SK-N-MC (cell line): Measurements from ENCODE around the gene TRPV6.

ENCODE experiments used
- DNase-seq: peaks from one replicate; pipeline ENCODE4 v3.0.0-alpha.2; 2011; ENCODE audit warnings: low read depth, low spot score
- H3K27ac ChIP-seq: fragments of 200-600 bp; sonication (generic); 2 replicates; pipeline ENCODE4 v1.5.1; 2016; ENCODE audit warnings: mixed run types
- H3K36me3 ChIP-seq: fragments of 200-600 bp; sonication (generic); 2 replicates; pipeline ENCODE4 v1.6.1; 2017; ENCODE audit warnings: antibody characterized with exemption, low read length, mixed read lengths; ENCODE audit not compliant: insufficient read depth
- H3K4me3 ChIP-seq: fragments of 200-600 bp; sonication (generic); 2 replicates; pipeline ENCODE4 v1.5.1; 2016
- H3K9ac ChIP-seq: fragments of 200-600 bp; sonication (generic); 2 replicates; pipeline ENCODE4 v1.8.0; 2017; ENCODE audit warnings: mixed run types, mixed read lengths; ENCODE audit not compliant: insufficient read length
- H3K9me3 ChIP-seq: fragments of 200-600 bp; sonication (generic); 2 replicates; pipeline ENCODE4 v1.6.1; 2017; ENCODE audit warnings: low read depth, mild to moderate bottlenecking, antibody characterized with exemption, low read length, moderate library complexity, mixed read lengths
- EZH2 ChIP-seq: fragments of 200-600 bp; sonication (generic); IDR thresholded peaks from one replicate; pipeline ENCODE4 v1.6.1; 2017; ENCODE audit warnings: antibody characterized with exemption
- FOXP2 ChIP-seq: optimal IDR thresholded peaks from 2 replicates; pipeline ENCODE3; 2011; ENCODE audit warnings: mild to moderate bottlenecking, moderate library complexity; ENCODE audit not compliant: insufficient read depth; ENCODE audit errors: extremely low read length, control extremely low read depth
- POLR2AphosphoS5 ChIP-seq: IDR thresholded peaks from 2 replicates; pipeline ENCODE4 v1.6.1; 2012; ENCODE audit warnings: mild to moderate bottlenecking, low read depth, low read length, borderline replicate concordance

The TRPV6 gene

GRCh38 chr7:142859411-142859810, 26.1 kb downstream of the TRPV6 start:
- no peak overlapping the region for H3K4me3 ChIP-seq
- no peak overlapping the region for H3K9ac ChIP-seq
- no peak for TF ChIP-seq POLR2AphosphoS5
- TF ChIP-seq FOXP2 = no peak
- H3K27ac ChIP-seq = no peak overlapping the region
- no peaks in the 10 kb centered on the region for H3K9me3 ChIP-seq
- DNase-seq = no peak
- H3K36me3 ChIP-seq = no peaks in the 10 kb centered on the region

GRCh38 chr7:142857625-142858024, 27.9 kb downstream of the TRPV6 start:
- H3K27ac ChIP-seq = no peak overlapping the region
- H3K4me3 ChIP-seq = no peak overlapping the region
- no peaks in the 10 kb centered on the region for H3K9me3 ChIP-seq
- H3K36me3 ChIP-seq = no peaks in the 10 kb centered on the region
- no peak for TF ChIP-seq EZH2
- no peak for TF ChIP-seq FOXP2
- no peak for TF ChIP-seq POLR2AphosphoS5
- no peak for DNase-seq
- no peak overlapping the region for H3K9ac ChIP-seq

GRCh38 chr7:142856565-142857245, 28.8 kb downstream of the TRPV6 start:
- no peak overlapping the region for H3K27ac ChIP-seq
- H3K36me3 ChIP-seq = no peaks in the 10 kb centered on the region
- no peak overlapping the region for H3K9ac ChIP-seq
- no peak overlapping the region for H3K4me3 ChIP-seq
- no peaks in the 10 kb centered on the region for H3K9me3 ChIP-seq
- TF ChIP-seq POLR2AphosphoS5 = no peak
- no peak for TF ChIP-seq FOXP2
- DNase-seq = no peak

- TF ChIP-seq FOXP2 (no peak), EZH2 (no peak), POLR2AphosphoS5 (no peak)
- no peak overlapping the region for H3K4me3 ChIP-seq
Measured at GRCh38 chr7:142855756-142856564, 29.6 kb downstream of the TRPV6 start.

GRCh38 chr7:142855114-142855743, 30.3 kb downstream of the TRPV6 start:
- TF ChIP-seq EZH2 (no peak), POLR2AphosphoS5 (no peak), FOXP2 (no peak)
- peak overlapping the region; percentile 83 for H3K4me3 ChIP-seq
- no peaks in the 10 kb centered on the region for H3K36me3 ChIP-seq
- no peaks in the 10 kb centered on the region for H3K9me3 ChIP-seq
- no peak overlapping the region for H3K9ac ChIP-seq
- DNase-seq = no peak
- H3K27ac ChIP-seq = no peak overlapping the region

More at GRCh38 chr7:142855756-142856564, 29.6 kb downstream of the TRPV6 start:
- H3K9me3 ChIP-seq = no peaks in the 10 kb centered on the region
- no peak for DNase-seq
- no peak overlapping the region for H3K9ac ChIP-seq
- H3K36me3 ChIP-seq = no peaks in the 10 kb centered on the region
- H3K27ac ChIP-seq = no peak overlapping the region

GRCh38 chr7:142854372-142855113, 31.0 kb downstream of the TRPV6 start, which contains the start of gene EPHB6:
Gene EPHB6 (plus strand): TSS chr7:142855076. CDS start chr7:142863228, 8,152 bp downstream.
- Histone ChIP-seq H3K36me3 (no peaks in the 10 kb centered on the region), H3K27ac (no peak within 1 kb of the TSS), H3K9me3 (no peaks in the 10 kb centered on the region), H3K4me3 (peak within 1 kb of the TSS; percentile 83), H3K9ac (peak within 1 kb of the TSS; percentile 45)
- TF ChIP-seq POLR2AphosphoS5 (no peak), FOXP2 (no peak), EZH2 (no peak)
- no peak for DNase-seq

- no peak for DNase-seq
Measured at GRCh38 chr7:142853739-142854371, 31.7 kb downstream of the TRPV6 start.

GRCh38 chr7:142851919-142852318, 33.6 kb downstream of the TRPV6 start:
- no peak for DNase-seq
- Histone ChIP-seq H3K27ac (no peak overlapping the region), H3K4me3 (no peak overlapping the region), H3K9ac (no peak overlapping the region), H3K9me3 (no peaks in the 10 kb centered on the region), H3K36me3 (no peaks in the 10 kb centered on the region)
- TF ChIP-seq POLR2AphosphoS5 (no peak), EZH2 (no peak), FOXP2 (no peak)

More at GRCh38 chr7:142853739-142854371, 31.7 kb downstream of the TRPV6 start:
- Histone ChIP-seq H3K4me3 (peak overlapping the region; percentile 83), H3K9me3 (no peaks in the 10 kb centered on the region), H3K27ac (no peak overlapping the region), H3K36me3 (no peaks in the 10 kb centered on the region), H3K9ac (no peak overlapping the region)
- no peak for TF ChIP-seq POLR2AphosphoS5
- no peak for TF ChIP-seq FOXP2
- peak; percentile 14 for TF ChIP-seq EZH2
